OCI-LY7 (cell line): Measurements from ENCODE around the gene FNDC1. TPM values are rescaled to one million over a fixed set of nuclear protein-coding genes. Genes with fewer than 3 reads are reported as not detected.

Experiments used
- BruUV-seq: library from RNA; stranded (reverse); fragments of 400-500 nt; replicated peaks from 2 replicates; lab custom pipeline; 2021; lab: Mats Ljungman, UMichigan
- CTCF ChIA-PET: fragments of 300-600 bp; sonication (Branson Sonifier 250); formaldehyde crosslinking; loops from one replicate; lab custom pipeline; 2022; ENCODE audit warnings: antibody characterized with exemption; ENCODE audit not compliant: unreplicated experiment; lab: Charles Lee
- POLR2A ChIA-PET: fragments of 300-600 bp; sonication (Branson Sonifier 250); formaldehyde crosslinking; loops from one replicate; lab custom pipeline; 2022; ENCODE audit warnings: antibody characterized with exemption; lab: Charles Lee
- DNase-seq: peaks from one replicate; pipeline ENCODE4 v3.0.0-alpha.2; 2015; ENCODE audit warnings: low spot score
- H2AFZ ChIP-seq: fragments of 200-600 bp; sonication (generic), shearing (Covaris generic); 2 replicates; pipeline ENCODE4 v1.6.1; 2014; ENCODE audit warnings: mild to moderate bottlenecking, antibody characterized with exemption, low read length, moderate library complexity
- H3K27ac ChIP-seq: fragments of 200-600 bp; sonication (generic); 2 replicates; pipeline ENCODE4 v1.5.1; 2014; ENCODE audit warnings: mixed run types, low read depth, mild to moderate bottlenecking, moderate library complexity, low read length, inconsistent platforms; ENCODE audit not compliant: poor library complexity, severe bottlenecking
- H3K36me3 ChIP-seq: fragments of 200-600 bp; sonication (generic); 2 replicates; pipeline ENCODE4 v1.6.1; 2014; ENCODE audit warnings: mild to moderate bottlenecking, antibody characterized with exemption, low read length, moderate library complexity, mixed read lengths; ENCODE audit not compliant: insufficient read depth
- H3K4me1 ChIP-seq: fragments of 200-600 bp; sonication (generic); 2 replicates; pipeline ENCODE4 v1.5.1; 2014; ENCODE audit warnings: mild to moderate bottlenecking, low read length; ENCODE audit not compliant: insufficient read depth, poor library complexity, severe bottlenecking
- H3K4me2 ChIP-seq: fragments of 200-600 bp; sonication (generic); 2 replicates; pipeline ENCODE4 v1.6.1; 2014; ENCODE audit warnings: mild to moderate bottlenecking, low read length
- H3K4me3 ChIP-seq: fragments of 200-600 bp; sonication (generic); 2 replicates; pipeline ENCODE4 v1.5.1; 2014; ENCODE audit warnings: mild to moderate bottlenecking, low read depth, low read length; ENCODE audit not compliant: poor library complexity, severe bottlenecking
- H3K79me2 ChIP-seq: fragments of 200-600 bp; sonication (generic); 2 replicates; pipeline ENCODE4 v1.6.1; 2016; ENCODE audit warnings: low read depth, mild to moderate bottlenecking, low read length, moderate library complexity, mixed read lengths; ENCODE audit not compliant: insufficient read depth
- H3K9me2 ChIP-seq: fragments of 200-600 bp; sonication (generic); 2 replicates; pipeline ENCODE4 v1.6.1; 2016; ENCODE audit warnings: mild to moderate bottlenecking, low read length, mixed read lengths; ENCODE audit not compliant: insufficient read depth
- H3K9me3 ChIP-seq: fragments of 200-600 bp; sonication (generic); 2 replicates; pipeline ENCODE4 v1.6.1; 2014; ENCODE audit warnings: mild to moderate bottlenecking, mixed run types, low read length, mixed read lengths
- H4K20me1 ChIP-seq: fragments of 200-600 bp; sonication (generic); 2 replicates; pipeline ENCODE4 v1.6.1; 2014; ENCODE audit warnings: mild to moderate bottlenecking, antibody characterized with exemption, low read length, moderate library complexity, mixed read lengths; ENCODE audit not compliant: insufficient read depth
- EZH2phosphoT487 ChIP-seq: fragments of 200-600 bp; sonication (generic); IDR thresholded peaks from 2 replicates; pipeline ENCODE4 v1.6.1; 2018; ENCODE audit warnings: low read depth, borderline replicate concordance, mild to moderate bottlenecking, mixed run types, antibody characterized with exemption, low read length, moderate library complexity, mixed read lengths
- intact Hi-C: fragments of 100-400 bp; cut with micrococcal nuclease; formaldehyde crosslinking; loops from one replicate; pipeline ENCODE4 v1.10.0; 2022; ENCODE audit not compliant: unreplicated experiment
- total RNA-seq, 2 experiments: library from RNA; depleted of rRNA in 1 of 2; stranded (reverse); fragments of >200 nt in 1 of 2; shearing (Covaris generic) in 1 of 2; gene quantifications; 2 replicates each; pipeline ENCODE4 v1.2.3, GENCODE V29; 2014 to 2022
- TF ChIP-seq, protein P1 (sequence below): fragments of 200-600 bp; sonication (generic); conservative IDR thresholded peaks from 2 replicates; pipeline ENCODE4 v1.5.1; 2014; ENCODE audit warnings: mild to moderate bottlenecking, antibody characterized with exemption, low read length, moderate library complexity, mixed read lengths

Gene FNDC1
- total RNA-seq, 2 experiments from 2014 or later: 0.16 to 19.9 TPM

DNA sequence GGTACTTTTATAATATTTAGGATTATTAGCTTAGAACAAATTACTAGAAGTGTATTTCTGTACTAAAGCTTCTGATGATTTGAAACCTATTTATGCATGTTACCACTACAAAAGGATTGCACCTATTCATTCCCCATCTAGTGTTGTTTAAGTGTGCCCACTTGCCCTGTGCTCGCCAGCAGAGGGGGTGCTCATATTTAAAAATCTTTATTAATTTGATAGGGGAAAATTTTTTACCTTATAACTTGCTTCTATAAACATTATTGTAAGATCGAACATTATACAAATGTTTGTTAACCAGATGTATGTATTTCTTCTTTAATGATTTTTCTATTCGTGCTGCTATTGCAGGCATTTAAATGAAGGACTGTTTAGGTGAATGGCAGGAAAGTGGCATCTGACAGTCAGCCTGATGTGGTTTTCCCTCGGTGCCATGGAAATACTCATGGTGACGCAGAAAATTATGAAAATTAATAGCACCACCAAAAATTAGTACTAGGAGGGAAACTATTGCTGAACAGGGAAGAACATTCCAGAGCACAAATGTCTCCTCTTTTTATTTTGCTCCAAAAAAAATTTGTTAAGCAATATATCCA is 44.1 kb upstream of the FNDC1 start:
- POLR2A ChIA-PET: interaction anchor here (0.6 to 5.8 kb wide), 6 partner anchors 9 to 361 kb away, joined by 3 to 116 read pairs (median 4); partner anchors contain the start of gene TAGAP
- intact Hi-C loops: loop anchor here (5.0 kb wide), 2 partner anchors 258 to 308 kb away; partner anchors contain the start of gene EZR
- no TSS peak for BruUV-seq

DNA sequence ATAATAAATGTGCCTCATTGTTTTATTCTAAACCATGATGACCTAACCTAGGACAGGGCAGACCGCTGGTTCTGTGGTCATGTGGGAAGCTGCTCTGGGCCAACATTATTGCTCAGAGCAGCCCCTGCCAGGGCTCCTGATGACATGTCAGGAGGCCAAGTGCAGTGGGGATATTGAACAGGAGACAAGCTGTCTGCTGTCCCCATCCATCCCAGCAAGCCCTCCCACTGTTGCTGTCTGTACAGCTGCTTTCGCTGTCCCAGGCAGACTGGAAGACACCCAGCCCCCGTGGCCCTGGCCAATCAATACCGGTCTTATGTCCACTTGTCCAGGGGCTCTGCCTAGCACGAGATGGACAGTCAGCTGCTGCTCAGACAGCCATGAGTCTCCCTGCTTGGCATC is 43.2 kb upstream of the FNDC1 start:
- Histone ChIP-seq H3K9me3 (peaks cover 11% of the 10 kb centered on the region; the same call in 1 of the 2 replicates), H4K20me1 (no peaks in the 10 kb centered on the region), H2AFZ (peak overlapping the region; percentile 20; the same call in 1 of the 2 replicates), H3K36me3 (no peaks in the 10 kb centered on the region; the same call in 1 of the 2 replicates), H3K79me2 (no peaks in the 10 kb centered on the region), H3K4me1 (peaks cover 73% of the 10 kb centered on the region), H3K4me3 (no peak overlapping the region), H3K9me2 (no peaks in the 10 kb centered on the region), H3K27ac (peak overlapping the region; percentile 89), H3K4me2 (peak overlapping the region; percentile 78)
- no peak for DNase-seq
- ChIA-PET POLR2A (interaction anchor here (0.6 to 5.8 kb wide), 8 partner anchors 9 to 386 kb away, joined by 3 to 116 read pairs (median 4); no protein-coding TSS in a partner anchor), CTCF (interaction anchor here (0.7 to 1.2 kb wide), 5 partner anchors 10 to 126 kb away, joined by 3 to 7 read pairs (median 5); partner anchors contain the start of gene RSPH3)
- intact Hi-C loops: loop anchor here (5.0 kb wide), 2 partner anchors 259 to 309 kb away; partner anchors contain the start of gene EZR
- BruUV-seq: no TSS peak
- TF ChIP-seq EZH2phosphoT487: no peak
- TF ChIP-seq, protein P1, sequence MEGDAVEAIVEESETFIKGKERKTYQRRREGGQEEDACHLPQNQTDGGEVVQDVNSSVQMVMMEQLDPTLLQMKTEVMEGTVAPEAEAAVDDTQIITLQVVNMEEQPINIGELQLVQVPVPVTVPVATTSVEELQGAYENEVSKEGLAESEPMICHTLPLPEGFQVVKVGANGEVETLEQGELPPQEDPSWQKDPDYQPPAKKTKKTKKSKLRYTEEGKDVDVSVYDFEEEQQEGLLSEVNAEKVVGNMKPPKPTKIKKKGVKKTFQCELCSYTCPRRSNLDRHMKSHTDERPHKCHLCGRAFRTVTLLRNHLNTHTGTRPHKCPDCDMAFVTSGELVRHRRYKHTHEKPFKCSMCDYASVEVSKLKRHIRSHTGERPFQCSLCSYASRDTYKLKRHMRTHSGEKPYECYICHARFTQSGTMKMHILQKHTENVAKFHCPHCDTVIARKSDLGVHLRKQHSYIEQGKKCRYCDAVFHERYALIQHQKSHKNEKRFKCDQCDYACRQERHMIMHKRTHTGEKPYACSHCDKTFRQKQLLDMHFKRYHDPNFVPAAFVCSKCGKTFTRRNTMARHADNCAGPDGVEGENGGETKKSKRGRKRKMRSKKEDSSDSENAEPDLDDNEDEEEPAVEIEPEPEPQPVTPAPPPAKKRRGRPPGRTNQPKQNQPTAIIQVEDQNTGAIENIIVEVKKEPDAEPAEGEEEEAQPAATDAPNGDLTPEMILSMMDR: no peak

More for the DNA sequence above, 44.1 kb upstream of the FNDC1 start:
- H4K20me1 ChIP-seq: no peaks in the 10 kb centered on the region
- no peaks in the 10 kb centered on the region for H3K79me2 ChIP-seq
- DNase-seq: peak; percentile 52
- H3K27ac ChIP-seq: peak overlapping the region; percentile 89
- no peaks in the 10 kb centered on the region for H3K9me2 ChIP-seq
- no peak overlapping the region for H3K4me3 ChIP-seq
- H3K4me2 ChIP-seq: peak overlapping the region; percentile 78
- peaks cover 11% of the 10 kb centered on the region; the same call in 1 of the 2 replicates for H3K9me3 ChIP-seq
- H3K4me1 ChIP-seq: peaks cover 72% of the 10 kb centered on the region
- no peaks in the 10 kb centered on the region; the same call in 1 of the 2 replicates for H3K36me3 ChIP-seq
- CTCF ChIA-PET: interaction anchor here (0.6 kb wide), 1 partner anchor 10 kb away, joined by 3 read pairs; no protein-coding TSS in a partner anchor
- TF ChIP-seq, protein P1: peak; percentile 95
- no peak for TF ChIP-seq EZH2phosphoT487
- no peak overlapping the region for H2AFZ ChIP-seq
